Transverse colon (tissue), 4 donors: Measurements from ENCODE around the gene XCL1. TPM values are rescaled to one million over a fixed set of nuclear protein-coding genes. Genes with fewer than 3 reads are reported as not detected.
"Not testable (repeated sequence)": the region's sequence is repeated elsewhere in the genome, so short reads cannot be mapped to it uniquely, and the experiment has no call there.

ENCODE experiments used
- DNase-seq: peaks from one replicate; pipeline ENCODE4 v3.0.0-alpha.2; 2019
- H3K27ac ChIP-seq, 4 donors: fragments of 200-600 bp; sonication (generic); 2 replicates each; pipeline ENCODE4 v1.5.1; 2016 to 2018; ENCODE audit warnings: inconsistent platforms in 4 of 4
- H3K27me3 ChIP-seq: fragments of 200-600 bp; sonication (generic); 2 replicates; pipeline ENCODE4 v1.5.1; 2017; ENCODE audit warnings: inconsistent platforms
- H3K36me3 ChIP-seq, 4 donors: fragments of 200-600 bp; sonication (generic); 2 replicates each; pipeline ENCODE4 v1.5.1; 2017 to 2019; ENCODE audit warnings: inconsistent platforms in 4 of 4
- H3K4me1 ChIP-seq, 4 donors: fragments of 200-600 bp; sonication (generic); 2 replicates each; pipeline ENCODE4 v1.5.1; 2017 to 2020; ENCODE audit warnings: inconsistent platforms in 4 of 4
- H3K4me3 ChIP-seq, 4 donors: fragments of 200-600 bp; sonication (generic); 1 replicate in 1 of 4; 2 replicates in 3 of 4; pipeline versions ENCODE4 v1.5.1 to v1.6.1; 2017 to 2019; ENCODE audit warnings: inconsistent platforms in 4 of 4
- H3K9me3 ChIP-seq, 2 donors: fragments of 200-600 bp; sonication (generic); 2 replicates each; pipeline ENCODE4 v1.5.1; 2017 to 2019; ENCODE audit warnings: inconsistent platforms in 2 of 2
- CTCF ChIP-seq, 5 experiments: fragments of 200-600 bp in 3 of 5; fragments of 450-650 bp in 2 of 5; sonication (generic) in 3 of 5; IDR thresholded peaks; 1 replicate in 2 of 5; 2 replicates in 3 of 5; pipeline ENCODE4 v1.5.1; 2016 to 2017; ENCODE audit warnings: antibody characterized with exemption in 5 of 5, inconsistent platforms in 3 of 5, mild to moderate bottlenecking in 2 of 5, moderate library complexity in 1 of 5
- EP300 ChIP-seq: sonication (generic); formaldehyde crosslinking; IDR thresholded peaks from one replicate; pipeline ENCODE4 v1.6.1; 2017; ENCODE audit warnings: antibody characterized with exemption, low read depth
- POLR2A ChIP-seq: fragments of 450-650 bp; IDR thresholded peaks from one replicate; pipeline ENCODE4 v1.6.1; 2016; ENCODE audit warnings: antibody characterized with exemption, mild to moderate bottlenecking, moderate library complexity
- POLR2AphosphoS5 ChIP-seq, 3 donors: sonication (generic); formaldehyde crosslinking; IDR thresholded peaks; one replicate each; pipeline ENCODE4 v1.6.1; 2016; ENCODE audit warnings: antibody characterized with exemption in 3 of 3
- WGBS, 2 donors: methylation state at CpG; one replicate each; pipeline ENCODE4 v1.1.5; 2018; ENCODE audit warnings: low coverage in 1 of 2; 5-methylcytosine and 5-hydroxymethylcytosine counted together
- in situ Hi-C, 4 donors: fragments of 200-750 bp; cut with MboI; loops; one replicate each; pipeline versions ENCODE4 v1.15.0 to v1.15.1; 2017; ENCODE audit warnings: low sequenced_read_pairs in 3 of 4, low pct_ligation_motif_present in 1 of 4, low pct_unique_long_range_greater_than_20kb in 1 of 4
- intact Hi-C: fragments of 100-400 bp; cut with DNase I; formaldehyde crosslinking; loops from one replicate; pipeline ENCODE4 v1.15.1; 2023; ENCODE audit warnings: low total_unique reads
- total RNA-seq, 4 donors: library from RNA; depleted of rRNA; stranded (reverse); fragments of >200 nt; gene quantifications; one replicate each; pipeline ENCODE4 v1.1.0, GENCODE V29; 2016

XCL1 gene
- total RNA-seq, 4 donors from 2014 or later = 0.32 TPM; not detected in 3

GRCh38 chr1:168585937-168586336, 9.5 kb downstream of the XCL1 start:
- WGBS, 2 donors = 96% methylated on average over 1 of the region's 1 CpG; no CpG with 5 or more reads in 1 of the 2 donors
- intact Hi-C loops = no loop called here

GRCh38 chr1:168589167-168589566, 12.8 kb downstream of the XCL1 start:
- TF ChIP-seq POLR2A = no peak
- no peak for TF ChIP-seq EP300
- TF ChIP-seq POLR2AphosphoS5 (IDR thresholded peaks at IDR 0.05) = no peak
- no peak for TF ChIP-seq CTCF (IDR thresholded peaks at IDR 0.05)
- in situ Hi-C loops = loop anchor here in 1 of 4 donors (25.0 kb wide), 1 partner anchor 252 kb away; no protein-coding TSS in a partner anchor
- intact Hi-C loops = no loop called here

More at GRCh38 chr1:168585937-168586336, 9.5 kb downstream of the XCL1 start:
- no peaks in the 10 kb centered on the region for H3K9me3 ChIP-seq
- H3K36me3 ChIP-seq = no peaks in the 10 kb centered on the region
- DNase-seq = no peak
- H3K27ac ChIP-seq = no peak overlapping the region
- H3K27me3 ChIP-seq = no peaks in the 10 kb centered on the region
- H3K4me3 ChIP-seq = no peak overlapping the region
- H3K4me1 ChIP-seq = no peaks in the 10 kb centered on the region
- TF ChIP-seq POLR2AphosphoS5 (IDR thresholded peaks at IDR 0.05) = no peak
- TF ChIP-seq POLR2A = no peak
- no peak for TF ChIP-seq CTCF (IDR thresholded peaks at IDR 0.05)
- no peak for TF ChIP-seq EP300
- in situ Hi-C loops = loop anchor here in 1 of 4 donors (25.0 kb wide), 1 partner anchor 249 kb away; no protein-coding TSS in a partner anchor

GRCh38 chr1:168591066-168591465, 14.7 kb downstream of the XCL1 start:
- Histone ChIP-seq H3K36me3 (no peaks in the 10 kb centered on the region), H3K4me3 (no peak overlapping the region), H3K4me1 (no peaks in the 10 kb centered on the region), H3K9me3 (no peaks in the 10 kb centered on the region), H3K27ac (no peak overlapping the region), H3K27me3 (peaks cover 4% of the 10 kb centered on the region)
- 86% methylated on average over 5 of the region's 5 CpGs; no CpG with 5 or more reads in 1 of the 2 donors for WGBS, 2 donors
- no peak for DNase-seq
- in situ Hi-C loops = loop anchor here in 1 of 4 donors (25.0 kb wide), 1 partner anchor 254 kb away; no protein-coding TSS in a partner anchor
- TF ChIP-seq POLR2A (no peak), POLR2AphosphoS5 (IDR thresholded peaks at IDR 0.05) (no peak), CTCF (IDR thresholded peaks at IDR 0.05) (no peak), EP300 (no peak)
- intact Hi-C loops = no loop called here

More at GRCh38 chr1:168589167-168589566, 12.8 kb downstream of the XCL1 start:
- DNase-seq = no peak
- no peaks in the 10 kb centered on the region for H3K4me1 ChIP-seq
- H3K9me3 ChIP-seq = no peaks in the 10 kb centered on the region
- H3K27me3 ChIP-seq = peaks cover 4% of the 10 kb centered on the region
- no peaks in the 10 kb centered on the region for H3K36me3 ChIP-seq
- 77 to 92% methylated on average over 2 of the region's 2 CpGs for WGBS, 2 donors
- no peak overlapping the region for H3K27ac ChIP-seq
- H3K4me3 ChIP-seq = no peak overlapping the region

GRCh38 chr1:168591641-168592250, 15.3 kb downstream of the XCL1 start:
- Histone ChIP-seq H3K27me3 (peaks cover 4% of the 10 kb centered on the region), H3K9me3 (no peaks in the 10 kb centered on the region), H3K27ac (no peak overlapping the region), H3K4me3 (no peak overlapping the region), H3K36me3 (no peaks in the 10 kb centered on the region), H3K4me1 (no peaks in the 10 kb centered on the region)
- 32 to 59% methylated on average over 2 of the region's 2 CpGs for WGBS, 2 donors
- TF ChIP-seq POLR2AphosphoS5 (IDR thresholded peaks at IDR 0.05) = no peak
- no peak for TF ChIP-seq POLR2A
- TF ChIP-seq CTCF (IDR thresholded peaks at IDR 0.05) = no peak
- in situ Hi-C loops (loop anchor here in 1 of 4 donors (25.0 kb wide), 1 partner anchor 254 kb away; no protein-coding TSS in a partner anchor), intact Hi-C loops (no loop called here)
- DNase-seq = no peak

- in situ Hi-C loops = loop anchor here in 1 of 4 donors (25.0 kb wide), 1 partner anchor 258 kb away; no protein-coding TSS in a partner anchor
- H3K4me1 ChIP-seq, H3K9me3 ChIP-seq, H3K4me3 ChIP-seq, H3K36me3 ChIP-seq, H3K27ac ChIP-seq, intact Hi-C loops, DNase-seq, H3K27me3 ChIP-seq: not testable (repeated sequence)
Observed at GRCh38 chr1:168595403-168595802, 19.0 kb downstream of the XCL1 start.
